Eye (tissue), 1 donor: ENCODE measurements around the gene SLC38A2.
"Not testable (repeated sequence)": the region's sequence is repeated elsewhere in the genome, so short reads cannot be mapped to it uniquely, and the experiment has no call there.

Source experiments
- DNase-seq: peaks from one replicate; pipeline ENCODE4 v3.0.0-alpha.2; 2015

Gene SLC38A2

DNA sequence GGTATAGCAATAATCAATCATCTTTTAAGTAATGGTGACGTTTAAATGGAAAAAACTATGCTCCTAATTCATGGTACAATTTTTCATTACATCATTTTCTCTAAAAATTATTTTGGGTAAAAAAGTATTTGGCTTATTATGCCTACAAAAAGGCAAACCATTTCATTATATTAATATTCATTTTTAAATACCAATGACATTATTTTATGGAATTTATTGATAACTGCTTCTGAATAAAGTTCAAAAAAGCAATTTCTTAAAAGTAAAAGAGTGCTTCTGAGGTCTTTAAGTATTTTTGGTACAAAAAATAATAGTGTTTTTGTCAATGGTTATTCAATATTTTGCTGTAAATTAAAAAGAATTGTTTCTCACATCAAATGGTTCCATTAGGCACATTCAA, 12.2 kb downstream of the SLC38A2 start:
- no peak for DNase-seq

- no peak for DNase-seq
Observed at GRCh38 chr12:46359667-46360280, 12.8 kb downstream of the SLC38A2 start.

DNA sequence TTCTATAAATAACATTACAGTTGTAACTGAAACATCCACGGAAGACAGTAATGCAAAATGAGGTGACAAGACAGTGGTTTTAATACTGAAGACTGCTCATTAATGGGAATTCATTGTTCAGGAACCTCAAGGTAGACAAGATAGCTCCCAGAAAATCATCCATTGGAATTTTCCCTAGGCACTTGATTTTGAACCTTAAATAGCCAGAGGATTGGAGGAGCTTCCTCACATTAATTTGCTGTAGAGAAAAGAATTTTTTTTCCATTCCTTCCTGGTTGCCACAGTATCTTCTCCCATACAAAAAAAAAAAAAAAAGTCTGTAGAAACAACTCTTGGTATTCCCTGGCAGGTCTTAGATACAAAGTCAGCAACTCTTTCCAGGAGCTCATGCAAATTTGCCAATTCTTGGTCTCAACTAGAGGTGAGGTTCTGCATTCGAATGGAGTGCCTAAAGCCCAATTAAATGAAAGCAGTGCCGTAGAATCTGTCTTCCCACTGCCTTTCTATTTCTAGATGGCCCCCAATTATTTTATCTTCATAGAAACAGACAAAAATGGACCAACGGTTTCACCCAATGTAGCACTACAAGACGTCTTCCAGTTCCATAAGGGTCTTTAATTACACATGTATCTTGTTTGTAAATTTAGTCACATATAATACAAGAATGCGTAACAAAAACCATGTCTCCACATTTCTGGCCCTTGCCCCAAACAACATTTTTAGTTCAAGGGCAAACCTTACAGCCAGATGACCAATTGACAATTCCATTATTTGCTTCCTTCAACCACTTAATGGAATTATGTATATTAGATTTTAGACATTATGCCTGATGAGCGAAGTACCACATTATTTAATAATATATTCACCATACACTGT, 13.5 kb downstream of the SLC38A2 start:
- no peak for DNase-seq

DNA sequence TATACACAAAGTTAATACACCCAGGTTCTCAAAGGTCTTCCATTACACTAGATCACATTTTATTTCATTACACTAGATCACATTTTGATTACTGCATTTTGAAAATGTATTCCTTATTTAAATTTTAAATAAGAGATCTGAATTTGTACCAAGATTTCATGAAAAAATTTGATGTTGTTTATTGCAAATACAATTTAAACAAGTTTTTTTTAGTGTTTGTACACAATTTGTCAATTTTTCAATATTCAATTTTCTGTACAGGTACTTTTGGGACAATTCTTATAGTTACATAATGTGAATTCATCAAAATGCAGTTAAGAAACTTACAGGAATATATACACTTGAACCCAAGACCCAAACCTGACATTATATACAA, 14.3 kb downstream of the SLC38A2 start:
- DNase-seq = no peak

GRCh38 chr12:46357438-46358324, 14.9 kb downstream of the SLC38A2 start:
- no peak for DNase-seq

DNA sequence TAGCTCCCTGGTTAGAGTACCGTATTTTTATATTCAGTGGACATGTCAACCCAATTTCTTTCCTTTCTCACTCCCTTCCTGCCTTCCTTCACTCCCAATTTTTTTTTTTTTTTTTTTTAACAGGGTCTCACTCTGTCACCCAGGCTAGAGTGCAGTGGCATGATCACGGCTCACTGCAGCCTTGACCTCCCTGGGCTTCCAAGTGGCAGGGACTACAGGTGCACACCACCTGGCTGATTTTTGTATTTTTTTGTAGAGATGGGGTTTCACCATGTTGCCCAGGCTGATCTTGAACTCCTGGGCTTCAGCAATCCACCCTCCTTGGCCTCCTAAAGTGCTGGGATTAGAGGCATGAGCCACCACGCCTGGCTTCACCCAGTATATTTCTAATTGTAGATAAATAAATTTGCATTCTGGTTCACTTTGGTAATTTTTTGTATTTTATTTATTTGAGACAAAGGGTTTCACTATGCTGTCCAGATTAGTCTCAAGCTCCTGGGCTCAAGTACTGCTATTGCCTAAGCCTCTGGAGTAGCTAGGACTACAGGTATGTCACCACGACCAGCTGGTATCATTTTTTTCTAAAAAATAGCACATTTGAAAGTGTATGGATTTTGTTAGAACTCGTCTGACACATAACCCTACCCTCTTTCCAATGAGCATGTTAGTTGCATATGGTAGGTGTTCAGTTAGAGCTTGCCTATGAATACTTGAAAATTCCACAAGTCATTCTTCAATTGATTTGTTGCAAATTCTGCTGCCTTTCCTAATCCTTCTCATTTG, 15.7 kb downstream of the SLC38A2 start:
- no peak for DNase-seq

GRCh38 chr12:46354802-46355199, 17.8 kb downstream of the SLC38A2 start:
- DNase-seq = no peak

GRCh38 chr12:46354111-46354801, 18.3 kb downstream of the SLC38A2 start:
- no peak for DNase-seq

DNA sequence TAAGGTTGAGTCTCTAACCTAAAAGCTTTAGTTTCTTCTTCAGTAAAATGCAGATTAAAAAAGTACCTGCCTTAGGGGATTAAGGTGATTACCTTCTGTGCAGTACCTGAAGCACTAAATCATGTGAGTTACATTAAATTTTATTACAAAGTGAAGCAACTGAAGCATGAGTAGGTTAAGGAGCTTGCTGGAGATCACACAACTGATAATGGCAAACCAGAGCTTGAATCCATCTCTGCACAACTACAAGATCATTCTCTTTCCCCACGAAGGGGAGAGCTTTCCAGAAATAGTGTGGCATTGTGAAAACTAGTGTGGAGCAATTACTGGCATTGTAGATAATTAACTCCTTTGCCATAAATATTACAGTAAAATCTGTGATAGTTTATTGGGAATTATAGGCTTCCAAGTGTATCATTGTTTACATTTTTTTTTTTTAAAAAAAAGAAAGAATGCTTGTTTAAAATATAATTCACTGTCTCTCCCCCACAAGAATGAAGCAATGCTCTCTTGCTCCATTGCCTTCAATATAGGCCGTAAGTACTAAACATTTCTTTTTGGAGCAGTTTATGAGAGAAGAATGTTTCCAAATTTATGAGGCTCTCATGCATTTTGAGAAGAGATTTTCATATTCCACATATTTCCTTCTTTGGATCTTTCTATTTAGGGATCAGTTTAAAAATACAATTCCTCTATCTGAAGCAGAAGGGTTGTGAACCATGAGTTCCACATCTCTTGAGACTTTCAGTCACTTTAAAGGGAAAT, 20.5 kb downstream of the SLC38A2 start:
- DNase-seq = no peak

DNA sequence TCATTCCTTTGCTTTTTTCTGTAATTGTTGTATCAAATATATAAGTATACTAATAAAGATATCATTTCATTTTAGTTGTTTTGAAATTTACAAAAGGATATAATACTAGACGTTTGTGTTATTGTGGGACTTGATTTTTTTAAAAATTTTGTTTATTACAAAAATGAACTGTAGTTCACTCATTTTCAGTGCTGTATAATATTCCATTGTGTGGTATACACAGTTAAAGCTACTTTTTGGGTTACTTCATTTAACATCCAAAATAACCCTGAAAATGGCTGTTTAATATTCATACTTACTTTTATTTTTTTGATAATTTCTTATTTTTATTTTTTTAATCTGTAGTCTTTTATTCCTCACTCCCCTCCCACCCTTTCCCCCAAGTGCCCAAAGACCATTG, 21.4 kb downstream of the SLC38A2 start:
- no peak for DNase-seq

GRCh38 chr12:46349253-46349652, 23.3 kb downstream of the SLC38A2 start:
- no peak for DNase-seq

DNA sequence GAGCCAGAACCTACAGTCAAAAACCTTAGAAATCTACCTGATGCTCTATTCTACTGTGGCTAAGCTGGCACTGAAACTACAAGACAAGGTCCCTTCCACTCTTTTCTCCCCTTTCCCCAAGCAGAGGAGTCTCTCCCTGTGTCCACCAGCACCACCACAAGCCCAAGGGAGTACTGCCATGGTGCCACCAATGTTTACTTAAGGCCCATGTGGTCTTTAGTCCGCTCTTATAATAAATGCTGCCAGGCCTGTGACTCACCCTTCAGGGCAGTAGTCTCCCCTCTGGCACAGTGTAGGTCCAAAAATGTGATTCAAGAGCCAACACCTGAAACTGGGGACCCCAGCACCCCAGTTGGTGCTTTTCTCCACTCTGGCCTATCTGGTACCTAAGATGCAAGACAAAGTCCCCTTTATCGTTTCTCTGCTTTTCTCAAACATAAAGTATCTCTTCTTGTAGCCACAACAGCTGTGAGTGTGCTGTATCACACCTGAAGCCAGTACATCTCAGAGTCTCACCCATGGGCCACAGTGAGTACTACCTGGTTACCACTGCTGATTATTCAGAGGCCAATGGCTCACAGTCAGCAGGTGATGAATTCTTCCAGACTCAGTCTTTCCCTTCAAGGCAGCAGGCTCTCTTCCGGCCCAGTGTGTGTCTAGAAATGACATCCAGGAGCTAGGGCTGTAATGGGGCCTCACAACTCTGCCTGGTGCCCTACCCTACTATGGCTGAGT, 29.3 kb downstream of the SLC38A2 start:
- no peak for DNase-seq

- DNase-seq = no peak
Observed at GRCh38 chr12:46342562-46343033, 30.0 kb downstream of the SLC38A2 start.

GRCh38 chr12:46339051-46339450, 33.5 kb downstream of the SLC38A2 start:
- DNase-seq = no peak

- no peak for DNase-seq
Observed at GRCh38 chr12:46332260-46332659, 40.3 kb downstream of the SLC38A2 start.

GRCh38 chr12:46325075-46325474, 47.5 kb downstream of the SLC38A2 start:
- not testable (repeated sequence) for DNase-seq

GRCh38 chr12:46320731-46321130, 51.8 kb downstream of the SLC38A2 start:
- DNase-seq = no peak

DNA sequence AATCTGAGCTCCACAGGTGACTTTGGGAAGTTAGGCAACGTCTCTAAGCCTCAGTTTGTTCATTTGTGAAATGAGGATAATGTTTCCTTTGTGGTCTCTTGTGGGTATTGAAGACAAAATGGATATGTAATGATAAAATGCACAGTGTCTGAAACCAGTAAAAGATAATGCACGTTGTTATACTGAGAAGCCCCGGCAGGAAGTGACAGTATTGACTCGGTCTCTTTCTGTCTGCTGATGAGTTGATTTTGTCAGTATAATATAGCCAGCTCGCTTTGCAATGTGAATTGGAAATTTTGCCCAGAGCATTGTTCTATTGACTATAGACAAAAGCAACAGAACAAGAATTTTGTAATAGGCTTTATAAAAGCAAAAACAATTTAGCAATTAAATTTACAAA, 54.5 kb downstream of the SLC38A2 start:
- no peak for DNase-seq
